GM23248 (cell line): ENCODE data around the gene UBIAD1. TPM values are rescaled to one million over a fixed set of nuclear protein-coding genes. Genes with fewer than 3 reads are reported as not detected.

Source experiments
- DNase-seq: peaks from one replicate; pipeline ENCODE4 v3.0.0-alpha.2; 2015
- H2AFZ ChIP-seq: fragments of 200-600 bp; sonication (generic); 2 replicates; pipeline ENCODE4 v1.6.1; 2016; ENCODE audit warnings: antibody characterized with exemption
- H3F3A ChIP-seq: fragments of 200-600 bp; sonication (generic); 2 replicates; pipeline ENCODE4 v1.6.1; 2016; ENCODE audit warnings: mild to moderate bottlenecking, antibody characterized with exemption, mixed run types; ENCODE audit not compliant: insufficient read depth
- H3K27ac ChIP-seq: fragments of 200-600 bp; sonication (generic); 2 replicates; pipeline ENCODE4 v1.5.1; 2016; ENCODE audit warnings: mild to moderate bottlenecking
- H3K27me3 ChIP-seq: fragments of 200-600 bp; sonication (generic); replicated peaks from 2 replicates; pipeline ENCODE4 v1.6.1; 2016; ENCODE audit warnings: mild to moderate bottlenecking; ENCODE audit not compliant: insufficient read depth
- H3K36me3 ChIP-seq: fragments of 200-600 bp; sonication (generic); 2 replicates; pipeline ENCODE4 v1.6.1; 2016; ENCODE audit warnings: low read depth, mild to moderate bottlenecking
- H3K4me1 ChIP-seq: fragments of 200-600 bp; sonication (generic); 2 replicates; pipeline ENCODE4 v1.6.1; 2016; ENCODE audit warnings: mild to moderate bottlenecking; ENCODE audit not compliant: insufficient read depth
- H3K4me2 ChIP-seq: fragments of 200-600 bp; sonication (generic); one replicate; pipeline ENCODE4 v1.6.1; 2016; ENCODE audit warnings: mild to moderate bottlenecking; ENCODE audit not compliant: unreplicated experiment
- H3K4me3 ChIP-seq: fragments of 200-600 bp; sonication (generic); 2 replicates; pipeline ENCODE4 v1.5.1; 2016; ENCODE audit warnings: mild to moderate bottlenecking
- H3K79me2 ChIP-seq: fragments of 200-600 bp; sonication (generic); 2 replicates; pipeline ENCODE4 v1.6.1; 2016; ENCODE audit warnings: mild to moderate bottlenecking; ENCODE audit not compliant: insufficient read depth
- H3K9ac ChIP-seq: fragments of 200-600 bp; sonication (generic); 2 replicates; pipeline ENCODE4 v1.6.1; 2016; ENCODE audit warnings: mild to moderate bottlenecking
- H3K9me2 ChIP-seq: fragments of 200-600 bp; sonication (generic); 2 replicates; pipeline ENCODE4 v1.6.1; 2016; ENCODE audit warnings: mixed run types, mild to moderate bottlenecking, moderate library complexity; ENCODE audit not compliant: insufficient read depth
- H3K9me3 ChIP-seq: fragments of 200-600 bp; sonication (generic); one replicate; pipeline ENCODE4 v1.6.1; 2017; ENCODE audit warnings: low read depth
- H4K20me1 ChIP-seq: fragments of 200-600 bp; sonication (generic); 2 replicates; pipeline ENCODE4 v1.6.0; 2016; ENCODE audit not compliant: insufficient read depth
- EZH2 ChIP-seq: fragments of 200-600 bp; sonication (generic); IDR thresholded peaks from 2 replicates; pipeline ENCODE4 v1.6.1; 2018; ENCODE audit warnings: antibody characterized with exemption, mild to moderate bottlenecking; ENCODE audit not compliant: insufficient read depth, poor library complexity, severe bottlenecking
- EZH2phosphoT487 ChIP-seq: fragments of 200-600 bp; sonication (generic); IDR thresholded peaks from 2 replicates; pipeline ENCODE4 v1.6.1; 2018; ENCODE audit warnings: antibody characterized with exemption, moderate library complexity, mild to moderate bottlenecking, low read depth; ENCODE audit not compliant: insufficient read depth
- WGBS, 2 experiments: methylation state at CpG; one replicate each; pipeline ENCODE4 v1.1.6; 2015 to 2017; ENCODE audit warnings: low lambda C conversion rate in 2 of 2, low coverage in 1 of 2; ENCODE audit errors: missing lambda C conversion rate in 2 of 2; 5-methylcytosine and 5-hydroxymethylcytosine counted together
- in situ Hi-C: fragments of 300-500 bp; cut with MboI; formaldehyde crosslinking; loops from 2 replicates; pipeline ENCODE4 v1.15.0; 2020
- polyA plus RNA-seq: library from polyadenylated mRNA; unstranded; fragments of >200 nt; fragmentation: Nextera tagmentation; extraction: Ambion mirVana; gene quantifications from 2 replicates; pipeline ENCODE4 v1.2.1, GENCODE V29; 2016
- total RNA-seq: library from RNA; depleted of rRNA; stranded (reverse); fragments of >200 nt; shearing (Covaris generic); gene quantifications from 2 replicates; pipeline ENCODE4 v1.2.3, GENCODE V29; 2014

UBIAD1 gene
- total and polyA plus RNA-seq, 2 experiments from 2014 or later: 5.2 to 8.1 TPM

GRCh38 chr1:11307852-11308251 is 34.9 kb downstream of the UBIAD1 start:
- H3F3A ChIP-seq: no peaks in the 10 kb centered on the region
- H2AFZ ChIP-seq: no peak overlapping the region
- no peaks in the 10 kb centered on the region for H3K9me2 ChIP-seq
- no peaks in the 10 kb centered on the region for H3K79me2 ChIP-seq
- in situ Hi-C loops: no loop called here
- H3K9me3 ChIP-seq: no peaks in the 10 kb centered on the region
- no peak overlapping the region for H3K4me2 ChIP-seq
- H3K9ac ChIP-seq: no peak overlapping the region
- no peaks in the 10 kb centered on the region for H3K36me3 ChIP-seq
- H4K20me1 ChIP-seq: no peaks in the 10 kb centered on the region
- H3K27ac ChIP-seq: no peak overlapping the region
- peaks cover 6% of the 10 kb centered on the region; the same call in 1 of the 2 replicates for H3K27me3 ChIP-seq
- peak; percentile 33 for DNase-seq
- no peak overlapping the region for H3K4me3 ChIP-seq
- TF ChIP-seq EZH2 (no peak), EZH2phosphoT487 (no peak)
- 43 to 47% methylated on average over 3 of the region's 3 CpGs for WGBS, 2 experiments
- H3K4me1 ChIP-seq: no peaks in the 10 kb centered on the region

- no peaks in the 10 kb centered on the region for H3F3A ChIP-seq
- H4K20me1 ChIP-seq: no peaks in the 10 kb centered on the region
- in situ Hi-C loops: no loop called here
- peaks cover 6% of the 10 kb centered on the region; the same call in 1 of the 2 replicates for H3K27me3 ChIP-seq
- H3K9me3 ChIP-seq: no peaks in the 10 kb centered on the region
- H3K4me1 ChIP-seq: no peaks in the 10 kb centered on the region
- no peak overlapping the region for H3K27ac ChIP-seq
- no peak for DNase-seq
- no peaks in the 10 kb centered on the region for H3K36me3 ChIP-seq
- H3K9me2 ChIP-seq: no peaks in the 10 kb centered on the region
- no peak overlapping the region for H2AFZ ChIP-seq
- no peaks in the 10 kb centered on the region for H3K79me2 ChIP-seq
- no peak overlapping the region for H3K4me2 ChIP-seq
- TF ChIP-seq EZH2 (no peak), EZH2phosphoT487 (no peak)
- H3K4me3 ChIP-seq: no peak overlapping the region
- H3K9ac ChIP-seq: no peak overlapping the region
- 67 to 69% methylated on average over 6 of the region's 6 CpGs for WGBS, 2 experiments
Measured at GRCh38 chr1:11308699-11309224, 35.8 kb downstream of the UBIAD1 start.

GRCh38 chr1:11309385-11309784 is 36.4 kb downstream of the UBIAD1 start:
- Histone ChIP-seq H3F3A (no peaks in the 10 kb centered on the region), H3K27me3 (peaks cover 6% of the 10 kb centered on the region; the same call in 1 of the 2 replicates), H3K9me2 (no peaks in the 10 kb centered on the region), H3K36me3 (no peaks in the 10 kb centered on the region), H3K4me3 (no peak overlapping the region), H3K9ac (no peak overlapping the region), H3K79me2 (no peaks in the 10 kb centered on the region), H3K9me3 (no peaks in the 10 kb centered on the region), H4K20me1 (no peaks in the 10 kb centered on the region), H3K4me2 (no peak overlapping the region), H3K4me1 (no peaks in the 10 kb centered on the region), H2AFZ (no peak overlapping the region), H3K27ac (no peak overlapping the region)
- WGBS, 2 experiments: 60 to 61% methylated on average over 7 of the region's 7 CpGs
- in situ Hi-C loops: no loop called here
- TF ChIP-seq EZH2phosphoT487 (no peak), EZH2 (no peak)
- DNase-seq: no peak

- Histone ChIP-seq H3K9me3 (no peaks in the 10 kb centered on the region), H3K27ac (no peak overlapping the region), H2AFZ (no peak overlapping the region), H3K4me3 (no peak overlapping the region), H3K4me1 (no peaks in the 10 kb centered on the region), H3K36me3 (no peaks in the 10 kb centered on the region), H4K20me1 (no peaks in the 10 kb centered on the region), H3K9me2 (no peaks in the 10 kb centered on the region), H3K9ac (no peak overlapping the region), H3K27me3 (peaks cover 10% of the 10 kb centered on the region), H3K79me2 (no peaks in the 10 kb centered on the region), H3F3A (no peaks in the 10 kb centered on the region), H3K4me2 (no peak overlapping the region)
- WGBS, 2 experiments: 41 to 42% methylated on average over 15 of the region's 15 CpGs
- in situ Hi-C loops: no loop called here
- TF ChIP-seq EZH2phosphoT487 (no peak), EZH2 (no peak)
- DNase-seq: no peak
Measured at GRCh38 chr1:11311816-11312755, 39.1 kb downstream of the UBIAD1 start.
